CD4-positive, alpha-beta T cell treated with Interferon gamma for 1 hour (primary cell): ENCODE measurements around the gene ESRRB.

Experiments used
- DNase-seq: peaks from one replicate; pipeline ENCODE4 v3.0.0-alpha.2; 2020

Gene ESRRB

GRCh38 chr14:76352639-76353281 lies 23.2 kb upstream of the ESRRB start:
- peak; percentile 22 for DNase-seq

GRCh38 chr14:76354310-76354709 lies 21.6 kb upstream of the ESRRB start:
- DNase-seq = no peak

GRCh38 chr14:76355771-76356170 lies 20.2 kb upstream of the ESRRB start:
- no peak for DNase-seq

GRCh38 chr14:76371066-76371465 lies 4.9 kb upstream of the ESRRB start:
- no peak for DNase-seq

- no peak for DNase-seq
Measured at GRCh38 chr14:76373456-76373855, 2.5 kb upstream of the ESRRB start.

GRCh38 chr14:76375484-76375883 lies 453 bp upstream of the ESRRB start:
- no peak for DNase-seq

- DNase-seq = no peak
Measured at GRCh38 chr14:76376409-76376877, 506 bp downstream of the ESRRB start.

GRCh38 chr14:76376878-76377734 lies 1.2 kb downstream of the ESRRB start:
- no peak for DNase-seq

- DNase-seq = no peak
Measured at GRCh38 chr14:76377735-76378074, 1.8 kb downstream of the ESRRB start.

GRCh38 chr14:76380991-76381390 lies 5.1 kb downstream of the ESRRB start:
- no peak for DNase-seq

GRCh38 chr14:76381817-76382494 lies 6.0 kb downstream of the ESRRB start:
- DNase-seq = no peak

GRCh38 chr14:76382495-76382832 lies 6.5 kb downstream of the ESRRB start:
- no peak for DNase-seq

GRCh38 chr14:76385435-76385834 lies 9.5 kb downstream of the ESRRB start:
- no peak for DNase-seq

- peak; percentile 29 for DNase-seq
Measured at GRCh38 chr14:76386944-76387782, 11.2 kb downstream of the ESRRB start.

- no peak for DNase-seq
Measured at GRCh38 chr14:76389841-76390240, 13.9 kb downstream of the ESRRB start.

- DNase-seq = no peak
Measured at GRCh38 chr14:76390621-76391020, 14.7 kb downstream of the ESRRB start.

GRCh38 chr14:76391981-76392690 lies 16.2 kb downstream of the ESRRB start:
- no peak for DNase-seq

GRCh38 chr14:76394569-76394968 lies 18.6 kb downstream of the ESRRB start:
- DNase-seq = no peak

GRCh38 chr14:76395161-76395560 lies 19.2 kb downstream of the ESRRB start:
- no peak for DNase-seq

GRCh38 chr14:76396714-76397187 lies 20.8 kb downstream of the ESRRB start:
- no peak for DNase-seq

GRCh38 chr14:76405627-76406026 lies 29.7 kb downstream of the ESRRB start:
- no peak for DNase-seq
